ENCODE data around the gene SGCG.
"Not testable (repeated sequence)": the region's sequence is repeated elsewhere in the genome, so short reads cannot be mapped to it uniquely, and the experiment has no call there.

SGCG gene

GRCh38 chr13:23180711-23181110 is at the start of gene SGCG:
Gene SGCG (plus strand): TSS chr13:23180979. CDS start chr13:23203695, 22,716 bp downstream.
- no peak for DNase-seq

- no peak for DNase-seq
Observed at GRCh38 chr13:23134542-23134941, 46.2 kb upstream of the SGCG start.

- DNase-seq = no peak
Observed at GRCh38 chr13:23140492-23140891, 40.3 kb upstream of the SGCG start.

- DNase-seq = no peak
Observed at GRCh38 chr13:23141964-23142363, 38.8 kb upstream of the SGCG start.

GRCh38 chr13:23142607-23143006 is 38.2 kb upstream of the SGCG start:
- DNase-seq = not testable (repeated sequence)

GRCh38 chr13:23144431-23144830 is 36.3 kb upstream of the SGCG start:
- no peak for DNase-seq

GRCh38 chr13:23146006-23146405 is 34.8 kb upstream of the SGCG start:
- DNase-seq = no peak

- no peak for DNase-seq
Observed at GRCh38 chr13:23146811-23147625, 33.8 kb upstream of the SGCG start.

GRCh38 chr13:23147827-23148226 is 33.0 kb upstream of the SGCG start:
- DNase-seq = no peak

GRCh38 chr13:23157781-23158180 is 23.0 kb upstream of the SGCG start:
- no peak for DNase-seq

- DNase-seq = no peak
Observed at GRCh38 chr13:23159205-23159759, 21.5 kb upstream of the SGCG start.

GRCh38 chr13:23159760-23160637 is 20.8 kb upstream of the SGCG start:
- DNase-seq = no peak

GRCh38 chr13:23160638-23161480 is 19.9 kb upstream of the SGCG start:
- DNase-seq = no peak

GRCh38 chr13:23161481-23161825 is 19.3 kb upstream of the SGCG start:
- DNase-seq = no peak

GRCh38 chr13:23175920-23176319 is 4.9 kb upstream of the SGCG start:
- no peak for DNase-seq

- DNase-seq = no peak
Observed at GRCh38 chr13:23182142-23182541, 1.4 kb downstream of the SGCG start.

- no peak for DNase-seq
Observed at GRCh38 chr13:23183292-23183691, 2.5 kb downstream of the SGCG start.

- DNase-seq = no peak
Observed at GRCh38 chr13:23185542-23185941, 4.8 kb downstream of the SGCG start.

- DNase-seq = no peak
Observed at GRCh38 chr13:23201870-23202269, 21.1 kb downstream of the SGCG start.

GRCh38 chr13:23202383-23202782 is 21.6 kb downstream of the SGCG start:
- DNase-seq = no peak

- no peak for DNase-seq
Observed at GRCh38 chr13:23203516-23203915, 22.7 kb downstream of the SGCG start.

GRCh38 chr13:23205807-23206206 is 25.0 kb downstream of the SGCG start:
- DNase-seq = no peak

GRCh38 chr13:23212671-23213070 is 31.9 kb downstream of the SGCG start:
- no peak for DNase-seq

Measured in DMS79 treated with DMSO at 0.1 percent for 48 hours (cell line).